IMR-90 (cell line): Measurements from ENCODE around the gene RPS13. TPM values are rescaled to one million over a fixed set of nuclear protein-coding genes. Genes with fewer than 3 reads are reported as not detected.

ENCODE experiments used
- ATAC-seq: fragments of 200-7000 bp; cut with Tn5 transposase; 2 replicates; pipeline ENCODE4 v1.9.1; 2020; ENCODE audit warnings: low read depth, mild to moderate bottlenecking, moderate library complexity
- BruUV-seq: library from RNA; stranded (reverse); fragments of 400-500 nt; replicated peaks from 2 replicates; lab custom pipeline; 2021; lab: Mats Ljungman, UMichigan
- CTCF ChIA-PET: fragments of 300-600 bp; formaldehyde crosslinking; extraction: SDS; loops from one replicate; lab custom pipeline; 2021; ENCODE audit warnings: antibody characterized with exemption; lab: Yijun Ruan, JAX
- POLR2A ChIA-PET: fragments of 300-600 bp; sonication (Branson Sonifier 250); formaldehyde crosslinking; loops from one replicate; lab custom pipeline; 2022; ENCODE audit warnings: antibody characterized with exemption; ENCODE audit not compliant: unreplicated experiment; lab: Charles Lee
- DNase-seq: peaks from one replicate; pipeline ENCODE4 v3.0.0; 2013
- H2AFZ ChIP-seq: replicated peaks from 2 replicates; pipeline ENCODE3; 2013; ENCODE audit warnings: low read length, mild to moderate bottlenecking; ENCODE audit not compliant: poor library complexity
- H2AK5ac ChIP-seq: 2 replicates; pipeline ENCODE4 v1.6.1; 2013; ENCODE audit warnings: low read depth, low read length, inconsistent platforms
- H2AK9ac ChIP-seq: replicated peaks from 2 replicates; pipeline ENCODE3; 2013; ENCODE audit warnings: mild to moderate bottlenecking, low read depth, low read length, moderate library complexity; ENCODE audit not compliant: poor library complexity
- H2BK120ac ChIP-seq: 2 replicates; pipeline ENCODE4 v1.6.1; 2013; ENCODE audit warnings: low read depth, low read length, inconsistent platforms
- H2BK15ac ChIP-seq: 3 replicates; pipeline ENCODE4 v1.6.1; 2013; ENCODE audit warnings: low read depth, low read length, inconsistent platforms
- H2BK20ac ChIP-seq: 2 replicates; pipeline ENCODE4 v1.6.1; 2013; ENCODE audit warnings: low read depth, mild to moderate bottlenecking, inconsistent platforms, low read length, moderate library complexity
- H2BK5ac ChIP-seq: 2 replicates; pipeline ENCODE4 v1.6.1; 2013; ENCODE audit warnings: mild to moderate bottlenecking, low read depth, low read length, inconsistent platforms; ENCODE audit not compliant: poor library complexity, severe bottlenecking
- H3K14ac ChIP-seq: replicated peaks from 2 replicates; pipeline ENCODE4 v1.6.1; 2013; ENCODE audit warnings: low read depth, low read length, inconsistent platforms
- H3K18ac ChIP-seq: 2 replicates; pipeline ENCODE4 v1.6.1; 2013; ENCODE audit warnings: low read depth, low read length, control low read depth
- H3K23ac ChIP-seq: 2 replicates; pipeline ENCODE4 v1.6.1; 2013; ENCODE audit warnings: low read depth, low read length, inconsistent platforms
- H3K27ac ChIP-seq: 2 replicates; pipeline ENCODE4 v1.5.1; 2013; ENCODE audit warnings: mild to moderate bottlenecking, control low read depth, low read length; ENCODE audit not compliant: insufficient read depth
- H3K27me3 ChIP-seq: 2 replicates; pipeline ENCODE4 v1.6.1; 2013; ENCODE audit warnings: low read length; ENCODE audit not compliant: control insufficient read depth, insufficient read depth
- H3K36me3 ChIP-seq: 2 replicates; pipeline ENCODE4 v1.6.1; 2013; ENCODE audit warnings: low read length, mixed read lengths; ENCODE audit not compliant: control insufficient read depth, insufficient read depth
- H3K4ac ChIP-seq: 2 replicates; pipeline ENCODE4 v1.6.1; 2013; ENCODE audit warnings: low read depth, low read length, inconsistent platforms
- H3K4me1 ChIP-seq: 2 replicates; pipeline ENCODE4 v1.6.1; 2013; ENCODE audit warnings: low read length, mixed read lengths; ENCODE audit not compliant: control insufficient read depth, insufficient read depth
- H3K4me2 ChIP-seq: 2 replicates; pipeline ENCODE4 v1.6.1; 2013; ENCODE audit warnings: low read depth, mild to moderate bottlenecking, control low read depth, low read length, moderate library complexity
- H3K4me3 ChIP-seq: 2 replicates; pipeline ENCODE4 v1.5.1; 2013; ENCODE audit warnings: low read depth, mild to moderate bottlenecking, control low read depth, low read length, moderate library complexity; ENCODE audit not compliant: insufficient read depth
- H3K56ac ChIP-seq: 2 replicates; pipeline ENCODE4 v1.6.1; 2013; ENCODE audit warnings: low read length, inconsistent platforms; ENCODE audit not compliant: insufficient read depth; ENCODE audit errors: extremely low read depth
- H3K79me1 ChIP-seq, 2 experiments: 2 replicates each; pipeline ENCODE4 v1.6.1; 2013; ENCODE audit warnings: low read length in 2 of 2, inconsistent platforms in 1 of 2, low read depth in 1 of 2
- H3K9ac ChIP-seq: 2 replicates; pipeline ENCODE4 v1.6.1; 2013; ENCODE audit warnings: low read depth, low read length, control low read depth
- H3K9me1 ChIP-seq: 2 replicates; pipeline ENCODE4 v1.6.1; 2013; ENCODE audit warnings: low read length, inconsistent platforms; ENCODE audit not compliant: insufficient read depth
- H3K9me3 ChIP-seq: 2 replicates; pipeline ENCODE4 v1.6.1; 2013; ENCODE audit warnings: low read length; ENCODE audit not compliant: control insufficient read depth, insufficient read depth
- H4K20me1 ChIP-seq: 2 replicates; pipeline ENCODE4 v1.6.1; 2013; ENCODE audit warnings: low read length, inconsistent platforms; ENCODE audit not compliant: insufficient read depth
- H4K5ac ChIP-seq: 2 replicates; pipeline ENCODE4 v1.6.1; 2013; ENCODE audit warnings: mild to moderate bottlenecking, low read depth, low read length, control low read depth
- H4K8ac ChIP-seq, 2 experiments: 2 replicates each; pipeline ENCODE4 v1.6.1; 2013; ENCODE audit warnings: low read depth in 2 of 2, low read length in 2 of 2, control low read depth in 1 of 2, inconsistent platforms in 1 of 2
- H4K91ac ChIP-seq: 2 replicates; pipeline ENCODE4 v1.6.1; 2013; ENCODE audit warnings: low read depth, low read length, inconsistent platforms; ENCODE audit not compliant: insufficient read depth
- RAD21 ChIP-seq: IDR thresholded peaks from 2 replicates; pipeline ENCODE4 v1.6.1; 2012; ENCODE audit warnings: low read length, improper control_type of control experiment
- SMC3 ChIP-seq: fragments of 150-350 bp; IDR thresholded peaks from 2 replicates; pipeline ENCODE4 v1.6.1; 2016; ENCODE audit warnings: low read depth, mild to moderate bottlenecking, antibody characterized with exemption, low read length, moderate library complexity
- WGBS, 2 experiments: methylation state at CpG; one replicate each; pipeline versions ENCODE4 v1.1.5 to v1.1.7; 2013; ENCODE audit warnings: missing lambda C conversion rate in 2 of 2; ENCODE audit not compliant: insufficient read length in 1 of 2; ENCODE audit errors: extremely low coverage in 2 of 2; 5-methylcytosine and 5-hydroxymethylcytosine counted together
- dilution Hi-C: fragments of 300-500 bp; cut with HindIII; formaldehyde crosslinking; loops from one replicate; pipeline ENCODE4 v1.14.3; 2018; ENCODE audit warnings: low sequenced_read_pairs; ENCODE audit not compliant: unreplicated experiment
- in situ Hi-C: fragments of 300-500 bp; cut with MboI; formaldehyde crosslinking; loops from 3 replicates; pipeline ENCODE4 v1.14.3; 2019; ENCODE audit warnings: low sequenced_read_pairs, inconsistent platforms, mixed read lengths
- intact Hi-C: fragments of 100-400 bp; cut with micrococcal nuclease; formaldehyde crosslinking; loops from 2 replicates; pipeline ENCODE4 v1.10.0; 2022
- polyA plus RNA-seq, 3 experiments: library from polyadenylated mRNA; depleted of rRNA; stranded (reverse); fragments of >200 nt; gene quantifications; 2 replicates each; pipeline ENCODE4 v1.2.3, GENCODE V29; 2012; ENCODE audit warnings: low replicate concordance in 1 of 3
- total RNA-seq: library from RNA; depleted of rRNA; stranded (reverse); fragments of >200 nt; gene quantifications from 2 replicates; pipeline ENCODE4 v1.2.3, GENCODE V29; 2012

RPS13 gene
- total and polyA plus RNA-seq, 2 of the 4 experiments (the other 2 are of a cell fraction): 548 to 701 TPM

GRCh38 chr11:17075506-17075905 lies 2.0 kb downstream of the RPS13 start:
- Histone ChIP-seq H3K4me2 (no peak overlapping the region; the same call in 1 of the 2 replicates), H3K36me3 (peaks cover 11% of the 10 kb centered on the region), H3K56ac (no peak overlapping the region), H3K4me3 (no peak overlapping the region), H3K18ac (no peak overlapping the region), H3K27me3 (no peaks in the 10 kb centered on the region), H3K9me3 (no peaks in the 10 kb centered on the region), H3K79me1 (peaks cover 12 to 29% of the 10 kb centered on the region in 2 experiments), H3K4me1 (peaks cover 4% of the 10 kb centered on the region; the same call in 1 of the 2 replicates), H2BK5ac (no peak overlapping the region), H2BK120ac (no peak overlapping the region), H2BK20ac (no peak overlapping the region), H3K4ac (no peak overlapping the region), H2AK9ac (no peak overlapping the region), H2BK15ac (no peak overlapping the region), H4K5ac (no peak overlapping the region), H3K9ac (no peak overlapping the region), H3K27ac (no peak overlapping the region), H2AFZ (no peak overlapping the region), H4K91ac (no peak overlapping the region), H3K9me1 (0 out of 2 replicates have a peak, but pooled peaks cover 3% of the 10 kb centered on the region), H2AK5ac (no peak overlapping the region), H4K20me1 (peaks cover 9% of the 10 kb centered on the region; the same call in 1 of the 2 replicates), H3K23ac (peak overlapping the region; percentile 74; the same call in 1 of the 2 replicates), H3K14ac (no peak overlapping the region), H4K8ac (no peak overlapping the region)
- TF ChIP-seq SMC3: no peak
- no peak for TF ChIP-seq RAD21
- intact Hi-C loops (no loop called here), dilution Hi-C loops (no loop called here), in situ Hi-C loops (no loop called here)
- POLR2A ChIA-PET: no interaction called here
- WGBS, 2 experiments: no CpG with 5 or more reads among the region's 5 CpGs
- DNase-seq (no peak), ATAC-seq (no peak)
- BruUV-seq: no TSS peak
- CTCF ChIA-PET: interaction anchor here (0.7 kb wide), 1 partner anchor 12 kb away, joined by 3 read pairs; no protein-coding TSS in a partner anchor
